SHP77 treated with DMSO at 0.1 percent for 48 hours (cell line): Measurements from ENCODE around the gene CPEB2.
"Not testable (repeated sequence)": the region's sequence is repeated elsewhere in the genome, so short reads cannot be mapped to it uniquely, and the experiment has no call there.

Experiments used
- DNase-seq: peaks from one replicate; lab custom pipeline; 2025; lab: John Stamatoyannopoulos, UW

Gene CPEB2

DNA sequence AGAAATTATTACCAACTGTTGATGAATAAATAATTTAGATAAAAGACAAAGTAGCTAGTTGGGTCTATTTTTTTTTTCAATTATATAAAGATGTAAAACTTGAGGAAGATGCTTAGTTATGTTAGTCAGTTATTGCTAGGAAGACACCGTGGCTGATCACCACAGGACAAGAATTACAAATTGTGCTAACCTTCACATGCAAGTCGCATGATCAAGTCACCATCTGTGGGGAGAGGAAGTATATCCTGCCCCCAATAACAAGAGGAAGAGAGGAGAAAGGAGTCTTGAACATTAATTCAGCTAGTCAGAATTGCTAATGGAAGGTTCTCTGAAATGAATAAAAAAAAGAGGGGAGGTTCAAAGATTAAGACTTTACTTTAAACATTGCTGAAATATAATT lies 52.3 kb downstream of the CPEB2 start:
- DNase-seq: no peak

DNA sequence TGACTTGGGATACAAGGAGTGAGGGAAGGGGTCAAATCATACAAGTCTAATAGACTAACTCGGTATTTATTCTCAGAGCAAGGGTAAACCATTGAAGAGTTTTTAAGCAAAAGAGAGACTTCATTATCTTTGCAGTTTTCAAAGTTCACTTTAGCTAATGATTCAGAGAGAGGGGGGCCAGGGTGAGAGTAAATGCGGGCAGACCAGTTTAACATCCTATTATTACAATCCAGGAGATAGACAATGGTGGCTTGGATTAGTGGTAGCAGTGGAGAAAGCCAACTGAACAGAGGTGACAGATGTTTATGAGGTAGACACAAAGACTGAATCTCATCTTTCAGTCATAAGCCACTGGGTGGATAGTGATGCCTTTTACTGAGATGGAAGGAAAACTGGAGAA lies 57.9 kb downstream of the CPEB2 start:
- no peak for DNase-seq

DNA sequence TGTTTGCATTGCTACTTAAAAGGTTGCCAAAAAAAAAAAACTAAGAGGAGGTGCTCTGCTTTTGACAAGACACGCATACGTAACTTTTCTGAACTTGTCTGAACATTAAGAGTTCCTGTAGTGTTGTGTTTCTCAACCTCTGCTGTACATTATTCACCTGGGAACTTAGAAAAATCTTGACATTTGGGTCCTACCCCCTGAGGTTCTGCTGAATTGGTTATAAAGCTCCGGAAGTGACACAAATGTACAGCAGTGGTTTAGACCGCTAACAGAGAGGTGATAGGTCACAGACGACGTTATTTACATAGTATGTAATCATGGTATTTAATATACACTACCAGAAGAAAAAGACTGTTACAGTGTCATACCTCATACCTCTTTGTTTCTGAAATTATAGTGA lies 61.1 kb downstream of the CPEB2 start:
- DNase-seq: no peak

GRCh38 chr4:15065516-15065915 lies 63.2 kb downstream of the CPEB2 start:
- DNase-seq: no peak

DNA sequence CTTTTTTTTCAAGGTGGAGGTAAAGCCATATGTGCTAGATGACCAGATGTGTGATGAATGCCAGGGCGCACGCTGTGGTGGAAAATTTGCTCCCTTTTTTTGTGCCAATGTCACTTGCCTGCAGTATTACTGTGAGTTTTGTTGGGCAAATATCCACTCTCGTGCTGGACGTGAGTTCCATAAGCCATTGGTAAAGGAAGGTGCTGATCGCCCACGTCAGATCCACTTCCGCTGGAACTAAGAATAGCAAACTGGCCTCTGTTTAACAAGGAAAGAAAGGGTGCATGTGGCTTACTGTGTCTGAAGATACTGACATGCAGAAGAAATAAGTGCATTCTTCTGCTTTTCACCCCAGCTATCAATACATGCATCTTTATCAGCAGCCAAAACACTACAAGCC lies 63.9 kb downstream of the CPEB2 start:
- DNase-seq: no peak

- DNase-seq: no peak
These were observed 66.0 kb downstream of the CPEB2 start for GRCh38 chr4:15068298-15068697.

- no peak for DNase-seq
These were observed 73.6 kb downstream of the CPEB2 start for GRCh38 chr4:15075875-15076274.

DNA sequence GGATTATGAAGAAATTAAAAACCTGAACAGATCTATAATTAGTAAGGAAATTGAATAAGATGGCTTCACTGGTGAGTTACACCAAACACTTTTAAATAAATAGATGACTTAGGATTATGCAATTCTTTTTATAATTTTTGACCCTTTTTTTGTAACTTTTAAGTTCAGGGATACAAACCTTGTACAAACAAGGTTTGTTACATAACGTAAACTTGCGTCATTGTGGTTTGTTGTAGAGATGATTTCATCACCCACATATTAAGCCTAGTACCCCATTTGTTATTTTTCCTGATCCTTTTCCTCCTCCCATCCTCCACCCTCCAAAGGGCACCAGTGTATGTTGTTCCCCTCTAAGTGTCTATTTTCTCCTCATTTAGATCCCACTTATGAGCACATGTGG lies 75.7 kb downstream of the CPEB2 start:
- DNase-seq: no peak

DNA sequence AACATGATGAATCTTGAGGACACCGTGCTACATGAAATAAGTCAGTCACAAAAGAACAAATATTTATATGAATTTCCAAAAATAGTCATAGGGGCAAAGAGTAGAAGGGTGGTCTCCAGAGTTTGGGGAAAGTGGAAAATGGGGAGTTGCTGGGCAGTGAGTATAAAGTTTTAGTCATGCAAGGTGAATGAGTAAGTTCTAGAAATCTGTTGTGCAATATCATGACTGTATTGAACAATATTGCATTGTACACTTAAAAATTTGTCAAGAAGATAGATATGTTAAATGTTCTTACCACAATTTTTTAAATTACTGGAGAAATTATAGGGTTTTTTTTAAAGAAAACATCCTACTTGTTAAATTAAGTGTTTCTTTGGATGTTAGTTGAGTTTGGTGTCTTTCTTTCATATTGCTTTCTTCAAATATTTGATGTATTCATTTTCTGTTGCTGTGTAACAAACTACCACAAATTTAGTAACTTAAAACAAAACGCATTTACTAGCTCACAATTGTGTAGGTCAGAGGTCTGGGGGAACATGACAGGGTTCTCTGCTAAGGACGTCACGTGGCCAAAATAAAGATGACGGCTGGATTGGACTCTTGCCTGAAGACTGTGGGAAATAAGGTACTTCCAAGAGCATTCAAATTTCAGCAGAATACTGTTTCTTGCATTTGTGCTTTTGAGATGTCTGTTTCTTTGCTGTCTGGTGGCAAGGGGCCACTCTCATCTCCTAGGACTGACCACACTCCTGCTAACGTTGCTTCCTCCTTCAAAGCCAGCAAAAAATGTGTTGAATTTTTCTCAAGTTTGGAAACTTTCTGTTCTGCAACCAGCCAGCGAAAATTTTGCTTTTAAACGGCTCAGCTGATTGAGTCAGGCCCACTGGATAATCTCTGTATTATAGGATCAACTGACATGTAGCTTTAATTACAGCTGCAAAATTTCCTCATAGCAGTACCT lies 76.7 kb downstream of the CPEB2 start:
- DNase-seq: no peak

DNA sequence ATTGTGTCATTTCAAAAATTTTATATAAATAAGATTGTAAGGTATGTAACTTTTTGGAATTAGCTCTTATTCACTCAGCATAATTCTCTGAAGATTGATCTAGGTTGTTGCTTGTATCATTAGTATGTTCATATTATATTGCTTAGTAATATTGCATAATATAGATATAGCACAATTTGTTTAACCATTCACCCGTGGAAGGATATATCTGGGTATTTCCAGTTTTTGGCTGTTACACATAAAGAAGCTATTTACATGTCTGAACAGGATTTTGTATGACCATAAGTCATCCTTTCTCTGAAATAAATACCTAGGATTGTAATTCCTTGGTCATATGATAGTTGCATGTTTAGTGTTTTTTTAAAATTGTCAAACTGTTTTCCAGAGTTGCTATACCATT lies 82.5 kb downstream of the CPEB2 start:
- no peak for DNase-seq

- not testable (repeated sequence) for DNase-seq
These were observed 83.5 kb downstream of the CPEB2 start for GRCh38 chr4:15085762-15086161.

- DNase-seq: not testable (repeated sequence)
These were observed 84.0 kb downstream of the CPEB2 start for GRCh38 chr4:15086259-15086658.

GRCh38 chr4:15088394-15089035 lies 86.2 kb downstream of the CPEB2 start:
- no peak for DNase-seq

- DNase-seq: no peak
These were observed 87.7 kb downstream of the CPEB2 start for GRCh38 chr4:15089979-15090378.

- DNase-seq: no peak
These were observed 98.1 kb downstream of the CPEB2 start for GRCh38 chr4:15100380-15100779.

- DNase-seq: no peak
These were observed 98.9 kb downstream of the CPEB2 start for GRCh38 chr4:15100994-15101695.

GRCh38 chr4:15104825-15105224 lies 102.5 kb downstream of the CPEB2 start:
- no peak for DNase-seq

DNA sequence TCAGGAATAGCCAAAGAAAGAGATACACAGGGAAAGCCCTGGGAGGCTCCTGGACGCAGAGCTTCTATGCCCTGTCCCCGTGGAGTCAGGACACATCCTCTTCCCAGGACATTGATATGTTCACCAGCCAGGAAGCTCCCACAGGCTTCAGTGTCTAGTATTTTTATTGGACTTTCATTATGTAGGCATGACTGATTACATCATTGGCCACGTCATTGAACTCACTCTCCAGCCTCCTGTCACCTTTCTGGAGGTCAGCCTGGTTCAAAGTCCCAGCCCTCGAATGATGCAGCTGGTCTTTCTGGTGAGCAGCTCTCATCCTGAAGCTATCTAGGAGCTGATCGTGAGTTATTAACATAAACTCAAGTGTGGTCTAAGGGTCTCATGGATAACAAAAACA lies 104.1 kb downstream of the CPEB2 start:
- DNase-seq: no peak

DNA sequence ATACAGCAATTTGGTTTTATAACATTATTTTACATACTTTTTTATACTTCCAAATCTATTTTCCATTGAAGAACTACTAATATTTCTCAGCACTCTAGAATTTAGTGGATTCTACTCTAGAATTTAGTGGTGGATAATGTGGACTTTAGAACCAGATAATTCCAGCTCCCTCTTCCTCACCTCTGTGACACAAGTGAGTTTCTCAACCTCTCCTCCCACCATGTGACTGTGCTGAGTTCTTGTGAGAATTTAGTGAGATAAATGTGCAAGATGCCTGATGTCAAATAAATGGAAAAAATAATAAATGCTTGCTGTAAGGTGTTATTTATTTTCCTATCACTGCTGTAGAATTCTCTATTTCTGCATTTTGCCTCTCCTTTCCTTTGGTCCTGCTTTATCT lies 107.3 kb downstream of the CPEB2 start:
- DNase-seq: no peak

DNA sequence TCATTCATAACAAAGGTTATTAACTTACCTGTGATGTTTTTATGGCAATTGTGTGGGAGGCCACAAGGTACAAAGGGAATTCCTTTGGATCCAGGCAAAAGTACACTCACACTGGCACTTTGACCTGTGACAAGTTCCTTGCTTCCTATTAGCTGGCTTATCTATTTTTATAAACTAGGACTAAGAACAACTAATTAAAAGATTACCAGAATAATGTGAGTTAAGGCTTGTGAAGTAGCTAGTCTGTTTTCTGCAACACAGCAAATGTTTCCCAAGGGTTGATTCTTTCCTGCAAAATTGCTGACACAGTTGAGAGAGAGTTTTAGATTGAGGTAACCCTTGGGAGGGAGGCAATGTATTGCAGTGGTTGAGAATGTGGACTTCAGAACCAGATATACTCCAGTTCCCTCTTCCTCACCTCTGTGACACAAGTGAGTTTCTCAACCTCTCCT lies 107.9 kb downstream of the CPEB2 start:
- no peak for DNase-seq

DNA sequence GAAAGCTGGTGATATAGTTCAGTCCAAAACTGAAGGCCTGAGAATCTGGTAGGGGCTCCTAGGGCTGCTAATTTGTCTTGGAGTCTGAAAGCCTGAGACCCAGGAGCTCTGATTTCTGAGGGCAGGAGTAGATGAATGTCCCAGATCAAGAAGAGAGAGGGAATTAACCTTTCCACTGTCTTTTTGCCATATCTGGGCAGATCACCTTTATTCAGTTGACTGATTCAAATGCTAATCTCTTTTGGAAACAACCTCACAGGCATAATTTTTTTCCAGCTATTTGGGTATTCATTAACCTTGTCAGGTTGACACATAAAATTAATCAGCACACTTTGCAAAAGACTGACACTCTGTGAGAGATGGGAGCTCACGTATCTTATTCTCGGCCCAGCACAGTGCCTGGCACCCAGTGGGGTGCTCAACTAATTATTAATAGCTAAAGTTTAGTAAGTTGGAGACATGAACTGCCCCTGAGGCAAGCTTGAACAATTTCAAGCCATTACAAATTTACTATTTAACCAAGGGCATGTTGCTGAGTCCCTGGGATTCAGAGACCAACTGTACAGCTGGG lies 114.3 kb downstream of the CPEB2 start:
- DNase-seq: no peak

DNA sequence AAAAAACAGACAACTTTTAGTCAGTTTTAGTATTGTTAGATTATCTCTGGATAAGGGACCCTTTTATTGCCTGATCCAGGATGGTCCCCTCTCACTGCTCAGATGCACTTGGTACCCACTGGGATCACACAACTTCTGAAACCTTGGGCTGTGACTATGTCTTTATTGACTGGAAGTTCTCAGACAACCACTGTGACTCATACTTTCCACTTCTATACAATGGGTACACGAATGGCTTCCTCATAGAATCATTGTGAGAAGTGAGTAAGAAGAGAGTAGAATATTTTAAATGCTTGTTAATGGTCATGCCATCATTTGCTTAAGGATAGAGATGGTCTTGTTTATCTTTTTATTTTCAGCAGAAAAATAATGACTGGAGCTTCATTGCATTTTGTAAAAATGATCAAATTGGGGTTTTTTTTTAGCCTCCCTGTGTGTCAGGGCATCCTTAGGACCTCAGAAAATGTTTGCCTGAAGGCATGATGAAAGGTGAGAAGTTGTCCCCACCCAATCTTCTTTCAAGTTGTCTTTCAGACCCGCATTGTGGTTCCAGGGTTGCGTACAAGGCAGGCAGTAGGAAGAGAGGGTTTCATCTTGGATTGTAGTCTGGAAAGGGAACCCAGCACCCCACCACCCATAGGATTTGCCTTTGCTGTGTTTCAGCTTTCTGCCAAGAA lies 115.1 kb downstream of the CPEB2 start:
- DNase-seq: no peak
